HG03135 (cell line): Measurements from ENCODE around the gene HIF1AN.

ENCODE experiments used
- ATAC-seq: cut with Tn5 transposase; IDR thresholded peaks from one replicate; pipeline ENCODE4 v1.9.1; 2021; ENCODE audit warnings: mild to moderate bottlenecking, moderate library complexity; ENCODE audit not compliant: unreplicated experiment

Gene HIF1AN

GRCh38 chr10:100520811-100521210, 14.9 kb upstream of the HIF1AN start:
- no peak for ATAC-seq

- ATAC-seq: no peak
Observed at GRCh38 chr10:100522107-100522801, 13.5 kb upstream of the HIF1AN start.

- ATAC-seq: no peak
Observed at GRCh38 chr10:100522945-100523344, 12.8 kb upstream of the HIF1AN start.

- no peak for ATAC-seq
Observed at GRCh38 chr10:100524206-100524605, 11.5 kb upstream of the HIF1AN start.

- ATAC-seq: no peak
Observed at GRCh38 chr10:100524638-100525037, 11.1 kb upstream of the HIF1AN start.

- no peak for ATAC-seq
Observed at GRCh38 chr10:100528123-100528886, 7.4 kb upstream of the HIF1AN start.

- ATAC-seq: peak; percentile 30
Observed at GRCh38 chr10:100528921-100529474, 6.7 kb upstream of the HIF1AN start.

- ATAC-seq: peak; percentile 61
Observed at GRCh38 chr10:100529475-100530298, 6.1 kb upstream of the HIF1AN start, which contains the start of gene NDUFB8. Gene NDUFB8 (minus strand): TSS chr10:100529871. CDS start chr10:100529851, 20 bp downstream.

- no peak for ATAC-seq
Observed at GRCh38 chr10:100531761-100532160, 4.0 kb upstream of the HIF1AN start.

GRCh38 chr10:100534726-100535125, 1.0 kb upstream of the HIF1AN start:
- ATAC-seq: no peak

GRCh38 chr10:100535338-100535714, 417 bp upstream of the HIF1AN start:
- peak; percentile 4 for ATAC-seq

GRCh38 chr10:100537475-100537874, 1.7 kb downstream of the HIF1AN start:
- ATAC-seq: no peak

GRCh38 chr10:100544950-100545349, 9.2 kb downstream of the HIF1AN start:
- ATAC-seq: no peak

- no peak for ATAC-seq
Observed at GRCh38 chr10:100551196-100551595, 15.5 kb downstream of the HIF1AN start.

GRCh38 chr10:100551738-100552137, 16.0 kb downstream of the HIF1AN start:
- ATAC-seq: no peak

GRCh38 chr10:100553929-100554328, 18.2 kb downstream of the HIF1AN start:
- no peak for ATAC-seq

- no peak for ATAC-seq
Observed at GRCh38 chr10:100554902-100555301, 19.2 kb downstream of the HIF1AN start.

GRCh38 chr10:100560248-100560647, 24.5 kb downstream of the HIF1AN start:
- no peak for ATAC-seq

- ATAC-seq: no peak
Observed at GRCh38 chr10:100561005-100561404, 25.3 kb downstream of the HIF1AN start.

GRCh38 chr10:100562008-100562672, 26.4 kb downstream of the HIF1AN start:
- ATAC-seq: peak; percentile 78
